ENCODE data around the gene SLC38A6. TPM values are rescaled to one million over a fixed set of nuclear protein-coding genes. Genes with fewer than 3 reads are reported as not detected.
"Not testable (repeated sequence)": the region's sequence is repeated elsewhere in the genome, so short reads cannot be mapped to it uniquely, and the experiment has no call there.

The SLC38A6 gene
- total RNA-seq, 2 experiments from 2014 or later: 4.5 to 5.3 TPM

- peaks cover 2% of the 10 kb centered on the region for H3K36me3 Mint-ChIP-seq (ENCODE audit: low read depth)
- CTCF ChIA-PET: no interaction called here
- intact Hi-C loops (cut with DNase I, micrococcal nuclease): no loop called here
- peaks cover 6% of the 10 kb centered on the region for H3K9me3 Mint-ChIP-seq (ENCODE audit: low read depth)
- POLR2A ChIA-PET: interaction anchor here (0.6 kb wide), 1 partner anchor 212 kb away, joined by 3 read pairs; no protein-coding TSS in a partner anchor
- ATAC-seq (peak; percentile 95), DNase-seq (peak; percentile 35)
- no peaks in the 10 kb centered on the region for H3K27me3 Mint-ChIP-seq
- H3K27ac Mint-ChIP-seq: peak overlapping the region; percentile 7
- H3K4me3 Mint-ChIP-seq: no peak overlapping the region
- H3K4me1 Mint-ChIP-seq: peaks cover 6% of the 10 kb centered on the region
Observed at GRCh38 chr14:61090432-61091216, 109.6 kb downstream of the SLC38A6 start.

GRCh38 chr14:61091657-61092273 lies 110.7 kb downstream of the SLC38A6 start:
- ChIA-PET CTCF (no interaction called here), POLR2A (no interaction called here)
- H3K36me3 Mint-ChIP-seq (ENCODE audit: low read depth): peaks cover 2% of the 10 kb centered on the region
- DNase-seq (no peak), ATAC-seq (no peak)
- intact Hi-C loops (cut with DNase I, micrococcal nuclease): no loop called here
- H3K4me3 Mint-ChIP-seq: no peak overlapping the region
- no peaks in the 10 kb centered on the region for H3K27me3 Mint-ChIP-seq
- peaks cover 6% of the 10 kb centered on the region for H3K4me1 Mint-ChIP-seq
- H3K27ac Mint-ChIP-seq: no peak overlapping the region
- peaks cover 4% of the 10 kb centered on the region for H3K9me3 Mint-ChIP-seq (ENCODE audit: low read depth)

GRCh38 chr14:61098096-61098495 lies 117.1 kb downstream of the SLC38A6 start:
- H3K36me3 Mint-ChIP-seq (ENCODE audit: low read depth); ATAC-seq; H3K27ac Mint-ChIP-seq; intact Hi-C loops (cut with DNase I, micrococcal nuclease); H3K9me3 Mint-ChIP-seq (ENCODE audit: low read depth); POLR2A ChIA-PET; CTCF ChIA-PET; DNase-seq; H3K27me3 Mint-ChIP-seq; H3K4me3 Mint-ChIP-seq: not testable (repeated sequence)
- peaks cover 12% of the 10 kb centered on the region for H3K4me1 Mint-ChIP-seq

- Mint-ChIP-seq H3K9me3 (ENCODE audit: low read depth) (peaks cover 4% of the 10 kb centered on the region), H3K4me3 (no peak overlapping the region), H3K4me1 (peaks cover 18% of the 10 kb centered on the region), H3K36me3 (ENCODE audit: low read depth) (peaks cover 4% of the 10 kb centered on the region), H3K27me3 (no peaks in the 10 kb centered on the region), H3K27ac (no peak overlapping the region)
- POLR2A ChIA-PET: no interaction called here
- intact Hi-C loops (cut with DNase I, micrococcal nuclease): no loop called here
- DNase-seq (no peak), ATAC-seq (no peak)
- CTCF ChIA-PET: interaction anchor here (0.6 to 1.4 kb wide), 2 partner anchors 10 to 18 kb away, joined by 3 read pairs; no protein-coding TSS in a partner anchor
Observed at GRCh38 chr14:61098721-61099120, 117.7 kb downstream of the SLC38A6 start.

- H3K27ac Mint-ChIP-seq: no peak overlapping the region
- ATAC-seq (no peak), DNase-seq (no peak)
- H3K4me1 Mint-ChIP-seq: peaks cover 24% of the 10 kb centered on the region
- ChIA-PET CTCF (interaction anchor here (0.6 to 1.4 kb wide), 3 partner anchors 9 to 18 kb away, joined by 3 read pairs; no protein-coding TSS in a partner anchor), POLR2A (no interaction called here)
- H3K36me3 Mint-ChIP-seq (ENCODE audit: low read depth): peaks cover 4% of the 10 kb centered on the region
- H3K9me3 Mint-ChIP-seq (ENCODE audit: low read depth): peaks cover 4% of the 10 kb centered on the region
- intact Hi-C loops (cut with DNase I, micrococcal nuclease): no loop called here
- H3K4me3 Mint-ChIP-seq: no peak overlapping the region
- H3K27me3 Mint-ChIP-seq: no peaks in the 10 kb centered on the region
Observed at GRCh38 chr14:61099216-61099835, 118.3 kb downstream of the SLC38A6 start.

- peak; percentile 54 for ATAC-seq
- no peaks in the 10 kb centered on the region for H3K27me3 Mint-ChIP-seq
- POLR2A ChIA-PET: no interaction called here
- H3K27ac Mint-ChIP-seq: peak overlapping the region; percentile 29
- H3K36me3 Mint-ChIP-seq (ENCODE audit: low read depth): peaks cover under 1% of the 10 kb centered on the region
- peaks cover 24% of the 10 kb centered on the region for H3K4me1 Mint-ChIP-seq
- DNase-seq: no peak
- CTCF ChIA-PET: interaction anchor here (1.0 kb wide), 1 partner anchor 18 kb away, joined by 3 read pairs; no protein-coding TSS in a partner anchor
- intact Hi-C loops (cut with DNase I, micrococcal nuclease): loop anchor here in 1 of 2 experiments (1.0 kb wide), 1 partner anchor 76 kb away; no protein-coding TSS in a partner anchor
- peaks cover under 1% of the 10 kb centered on the region for H3K9me3 Mint-ChIP-seq (ENCODE audit: low read depth)
- no peak overlapping the region for H3K4me3 Mint-ChIP-seq
Observed at GRCh38 chr14:61101803-61102548, 120.9 kb downstream of the SLC38A6 start.

Other genes starting within 250 kb of the SLC38A6 start
- 10 to 100 TPM; 36.2 to 40.3 TPM for gene MNAT1, start 246.5 kb upstream of the SLC38A6 start, total RNA-seq
- 10 to 100 TPM; 19.7 to 20.8 TPM for gene TRMT5, start 166 bp upstream of the SLC38A6 start, total RNA-seq

All from activated CD4-positive, alpha-beta T cell treated with anti-CD3 and anti-CD28 coated beads for 36 hours (primary cell).